Lung (tissue), 12 donors: Measurements from ENCODE around the gene NFU1. TPM values are rescaled to one million over a fixed set of nuclear protein-coding genes. Genes with fewer than 3 reads are reported as not detected.

ENCODE experiments used
- ATAC-seq: fragments of 200-7000 bp; cut with Tn5 transposase; one replicate; pipeline ENCODE4 v1.9.1; 2020; ENCODE audit warnings: moderate number of reproducible peaks; ENCODE audit not compliant: insufficient read depth, low FRiP score
- DNase-seq, 3 donors: peaks; one replicate each; pipeline ENCODE4 v3.0.0-alpha.2; 2013 to 2017
- H3K27ac ChIP-seq, 2 donors: one replicate each; pipeline ENCODE4 v1.5.1; 2013; ENCODE audit warnings: mild to moderate bottlenecking in 2 of 2, moderate library complexity in 2 of 2, control low read depth in 1 of 2, inconsistent platforms in 1 of 2, low read depth in 1 of 2, low read length in 1 of 2
- H3K27me3 ChIP-seq, 3 donors: one replicate each; pipeline ENCODE4 v1.5.1; 2013; ENCODE audit warnings: low read length in 2 of 3; ENCODE audit not compliant: control insufficient read depth in 3 of 3, insufficient read depth in 3 of 3
- H3K36me3 ChIP-seq, 4 donors: one replicate each; pipeline ENCODE4 v1.5.1; 2013; ENCODE audit warnings: low read length in 4 of 4, mild to moderate bottlenecking in 1 of 4, moderate library complexity in 1 of 4; ENCODE audit not compliant: control insufficient read depth in 4 of 4, insufficient read depth in 4 of 4
- H3K4me1 ChIP-seq, 5 donors: one replicate each; pipeline ENCODE4 v1.5.1; 2013; ENCODE audit warnings: low read length in 5 of 5, mild to moderate bottlenecking in 2 of 5, moderate library complexity in 1 of 5; ENCODE audit not compliant: control insufficient read depth in 5 of 5, insufficient read depth in 5 of 5
- H3K4me3 ChIP-seq: one replicate; pipeline ENCODE4 v1.5.1; 2013; ENCODE audit warnings: mild to moderate bottlenecking, control low read depth, moderate library complexity
- H3K9ac ChIP-seq, 2 donors: one replicate each; pipeline ENCODE4 v1.5.1; 2013; ENCODE audit warnings: low read length in 2 of 2, control low read depth in 1 of 2; ENCODE audit not compliant: insufficient read depth in 1 of 2
- H3K9me3 ChIP-seq, 4 donors: one replicate each; pipeline ENCODE4 v1.5.1; 2013; ENCODE audit warnings: low read length in 3 of 4, mild to moderate bottlenecking in 1 of 4, moderate library complexity in 1 of 4; ENCODE audit not compliant: control insufficient read depth in 4 of 4, insufficient read depth in 3 of 4
- WGBS, 2 donors: extraction: QIAGEN DNeasy Blood & Tissue Kit; methylation state at CpG; one replicate each; pipeline ENCODE4 v1.1.7; 2013; 5-methylcytosine and 5-hydroxymethylcytosine counted together
- polyA plus RNA-seq, 2 donors: library from polyadenylated mRNA; stranded (reverse); fragments of 200-250 nt; gene quantifications; one replicate each; pipeline ENCODE4 v1.2.1, GENCODE V29; 2013
- total RNA-seq, 2 donors: library from RNA; depleted of rRNA in 1 of 2; stranded (reverse); fragments of >200 nt in 1 of 2; gene quantifications; one replicate each; pipeline ENCODE4 v1.2.1, GENCODE V29; 2014 to 2021
- TF ChIP-seq, protein P1 (sequence below): IDR thresholded peaks from 2 replicates; pipeline ENCODE4 v1.5.1; 2012; ENCODE audit warnings: mild to moderate bottlenecking; ENCODE audit errors: control extremely low read depth, extremely low read depth
- donor health status: control.
- donor health status: control.
- donor health status: Bipolar disorder and iron deficiency.
- donor health status: healthy.
- donor health status: DM: yes; HTN: yes; CAD: no.

NFU1 gene
- total and polyA plus RNA-seq, 4 donors = 28.6 to 49.0 (median 32.1) TPM

- TF ChIP-seq, protein P1, sequence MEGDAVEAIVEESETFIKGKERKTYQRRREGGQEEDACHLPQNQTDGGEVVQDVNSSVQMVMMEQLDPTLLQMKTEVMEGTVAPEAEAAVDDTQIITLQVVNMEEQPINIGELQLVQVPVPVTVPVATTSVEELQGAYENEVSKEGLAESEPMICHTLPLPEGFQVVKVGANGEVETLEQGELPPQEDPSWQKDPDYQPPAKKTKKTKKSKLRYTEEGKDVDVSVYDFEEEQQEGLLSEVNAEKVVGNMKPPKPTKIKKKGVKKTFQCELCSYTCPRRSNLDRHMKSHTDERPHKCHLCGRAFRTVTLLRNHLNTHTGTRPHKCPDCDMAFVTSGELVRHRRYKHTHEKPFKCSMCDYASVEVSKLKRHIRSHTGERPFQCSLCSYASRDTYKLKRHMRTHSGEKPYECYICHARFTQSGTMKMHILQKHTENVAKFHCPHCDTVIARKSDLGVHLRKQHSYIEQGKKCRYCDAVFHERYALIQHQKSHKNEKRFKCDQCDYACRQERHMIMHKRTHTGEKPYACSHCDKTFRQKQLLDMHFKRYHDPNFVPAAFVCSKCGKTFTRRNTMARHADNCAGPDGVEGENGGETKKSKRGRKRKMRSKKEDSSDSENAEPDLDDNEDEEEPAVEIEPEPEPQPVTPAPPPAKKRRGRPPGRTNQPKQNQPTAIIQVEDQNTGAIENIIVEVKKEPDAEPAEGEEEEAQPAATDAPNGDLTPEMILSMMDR = no peak
- no peak overlapping the region for H3K4me3 ChIP-seq
- H3K36me3 ChIP-seq = peaks cover 3 to 32% (median 9%) of the 10 kb centered on the region in 4 donors
- no peak overlapping the region for H3K9ac ChIP-seq
- no peak overlapping the region for H3K27ac ChIP-seq
- no peaks in the 10 kb centered on the region for H3K27me3 ChIP-seq
- no peaks in the 10 kb centered on the region for H3K4me1 ChIP-seq
- no peak for ATAC-seq
- H3K9me3 ChIP-seq = no peaks in the 10 kb centered on the region
- no peak for DNase-seq
Observed at GRCh38 chr2:69397234-69397633, 40.0 kb downstream of the NFU1 start.

GRCh38 chr2:69395866-69396265 lies 41.4 kb downstream of the NFU1 start:
- H3K27me3 ChIP-seq = no peaks in the 10 kb centered on the region
- no peak for ATAC-seq
- DNase-seq = no peak
- H3K9me3 ChIP-seq = no peaks in the 10 kb centered on the region
- no peak overlapping the region for H3K4me3 ChIP-seq
- H3K27ac ChIP-seq = no peak overlapping the region
- H3K9ac ChIP-seq = no peak overlapping the region
- 35 to 59% methylated on average over 1 of the region's 1 CpG for WGBS, 2 donors
- TF ChIP-seq, protein P1 = no peak
- H3K4me1 ChIP-seq = no peaks in the 10 kb centered on the region
- H3K36me3 ChIP-seq = peaks cover 2 to 24% (median 9%) of the 10 kb centered on the region in 4 donors

- Histone ChIP-seq H3K4me3 (no peak overlapping the region), H3K36me3 (peaks cover 2 to 17% (median 7%) of the 10 kb centered on the region in 4 donors), H3K27me3 (no peaks in the 10 kb centered on the region), H3K9me3 (no peaks in the 10 kb centered on the region), H3K4me1 (no peaks in the 10 kb centered on the region), H3K27ac (no peak overlapping the region), H3K9ac (no peak overlapping the region)
- ATAC-seq (no peak), DNase-seq (no peak)
- TF ChIP-seq, protein P1 = no peak
Observed at GRCh38 chr2:69393963-69394362, 43.3 kb downstream of the NFU1 start.

DNA sequence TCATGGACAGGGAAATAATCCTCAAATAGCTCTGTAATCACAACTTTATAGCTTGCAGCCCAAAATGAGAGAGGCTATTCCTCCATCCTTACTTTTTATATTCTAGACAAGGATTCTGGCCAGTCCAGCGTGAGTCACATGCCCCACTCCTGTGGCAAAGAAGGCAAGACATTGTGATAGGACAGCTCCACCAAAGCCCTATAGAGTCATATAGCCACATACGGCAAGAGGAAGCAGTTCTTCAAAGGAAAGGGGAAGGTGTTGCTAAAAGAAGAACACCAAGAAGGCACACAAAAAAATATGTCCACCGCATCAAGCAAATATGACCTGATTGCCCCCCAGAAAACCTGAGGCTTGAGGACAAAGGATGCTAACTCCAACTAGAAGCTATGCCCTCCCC lies 46.8 kb downstream of the NFU1 start:
- DNase-seq (no peak), ATAC-seq (no peak)
- H3K4me3 ChIP-seq = no peak overlapping the region
- H3K27ac ChIP-seq = no peak overlapping the region
- no peak overlapping the region for H3K9ac ChIP-seq
- 49 to 72% methylated on average over 3 of the region's 3 CpGs for WGBS, 2 donors
- no peaks in the 10 kb centered on the region for H3K9me3 ChIP-seq
- TF ChIP-seq, protein P1 = no peak
- no peaks in the 10 kb centered on the region for H3K27me3 ChIP-seq
- peaks cover 0 to 4% (median 1%) of the 10 kb centered on the region in 4 donors for H3K36me3 ChIP-seq
- peaks cover 0 to 16% (median 4%) of the 10 kb centered on the region in 5 donors for H3K4me1 ChIP-seq
